NCI-H2029 treated with DMSO at 0.1 percent for 48 hours (cell line): ENCODE data around the gene CUL4A.
"Not testable (repeated sequence)": the region's sequence is repeated elsewhere in the genome, so short reads cannot be mapped to it uniquely, and the experiment has no call there.

Experiments
- DNase-seq: peaks from one replicate; lab custom pipeline; 2025; lab: John Stamatoyannopoulos, UW

The CUL4A gene

GRCh38 chr13:113292021-113292862 is 82.8 kb downstream of the CUL4A start:
- no peak for DNase-seq

DNA sequence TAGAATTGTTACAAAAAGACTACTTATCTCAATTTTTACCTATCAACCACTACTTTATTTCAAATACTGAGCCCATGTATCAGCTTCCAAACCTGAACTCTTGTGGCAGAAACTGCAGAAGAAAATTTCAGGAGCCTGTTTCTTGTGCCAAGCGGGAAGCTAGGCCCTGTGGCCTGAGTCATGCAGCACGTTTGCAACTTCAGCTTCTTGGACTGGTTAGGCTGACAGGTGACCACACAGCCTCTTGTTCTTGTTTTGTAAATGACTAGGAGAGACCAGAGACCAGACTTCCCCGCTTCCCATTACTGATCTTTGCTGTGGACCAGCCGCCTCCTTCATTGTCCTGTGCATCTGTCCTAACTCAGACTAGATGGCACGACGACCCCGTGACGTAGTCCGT is 84.3 kb downstream of the CUL4A start:
- DNase-seq: no peak

DNA sequence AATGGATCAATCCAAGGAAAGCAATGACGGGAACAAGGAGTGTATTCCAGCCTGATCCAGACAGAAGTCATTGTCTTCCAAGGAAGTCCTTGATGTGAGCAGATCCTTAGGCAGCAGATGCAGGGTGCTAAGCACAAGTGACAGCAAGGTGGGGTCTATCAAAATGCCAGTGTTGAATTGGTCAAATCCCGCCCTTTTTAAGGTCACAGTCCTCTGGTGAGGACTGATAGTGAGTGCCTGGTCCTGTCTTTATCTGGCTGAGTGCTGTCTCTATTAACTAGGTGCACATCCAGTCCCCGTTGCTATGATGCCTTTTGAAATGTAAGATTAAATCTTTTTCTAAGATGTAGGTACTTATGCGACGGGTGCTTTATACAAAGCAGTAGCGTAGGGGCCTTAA is 86.4 kb downstream of the CUL4A start:
- no peak for DNase-seq

DNA sequence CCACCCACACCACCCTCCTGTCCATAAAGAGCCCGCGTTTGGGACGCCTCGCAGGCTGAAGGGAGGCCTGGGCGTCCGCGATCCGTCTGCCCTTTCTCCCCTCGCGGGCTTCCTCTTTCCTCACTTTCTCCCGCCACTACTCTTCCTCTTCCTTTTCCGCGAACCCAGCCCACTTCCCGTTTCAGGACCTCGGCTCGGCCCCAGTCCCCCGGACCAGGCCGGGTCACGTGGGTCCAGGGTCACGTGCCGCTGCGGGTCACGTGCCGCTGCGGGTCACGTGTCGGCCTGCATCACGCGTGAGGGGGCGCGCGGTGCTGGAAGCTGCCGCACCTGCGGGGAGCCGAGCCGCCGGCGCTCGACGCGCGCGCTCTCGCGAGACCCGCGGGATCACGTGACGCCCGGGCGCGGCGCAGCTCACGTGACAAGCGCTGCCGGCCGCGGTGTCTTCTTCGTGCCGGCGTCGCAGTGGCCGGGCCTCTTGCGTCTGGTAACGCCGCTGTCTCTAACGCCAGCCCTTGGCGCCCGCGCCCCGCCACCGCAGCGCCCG is 87.5 kb downstream of the CUL4A start, which contains the start of gene LAMP1:
LAMP1 (plus strand) TSS at position 417 of the 547 bp plus-strand sequence. CDS start 196 bp downstream, outside the sequence.
- peak; percentile 7 for DNase-seq

GRCh38 chr13:113297370-113298042 is 88.1 kb downstream of the CUL4A start:
- no peak for DNase-seq

DNA sequence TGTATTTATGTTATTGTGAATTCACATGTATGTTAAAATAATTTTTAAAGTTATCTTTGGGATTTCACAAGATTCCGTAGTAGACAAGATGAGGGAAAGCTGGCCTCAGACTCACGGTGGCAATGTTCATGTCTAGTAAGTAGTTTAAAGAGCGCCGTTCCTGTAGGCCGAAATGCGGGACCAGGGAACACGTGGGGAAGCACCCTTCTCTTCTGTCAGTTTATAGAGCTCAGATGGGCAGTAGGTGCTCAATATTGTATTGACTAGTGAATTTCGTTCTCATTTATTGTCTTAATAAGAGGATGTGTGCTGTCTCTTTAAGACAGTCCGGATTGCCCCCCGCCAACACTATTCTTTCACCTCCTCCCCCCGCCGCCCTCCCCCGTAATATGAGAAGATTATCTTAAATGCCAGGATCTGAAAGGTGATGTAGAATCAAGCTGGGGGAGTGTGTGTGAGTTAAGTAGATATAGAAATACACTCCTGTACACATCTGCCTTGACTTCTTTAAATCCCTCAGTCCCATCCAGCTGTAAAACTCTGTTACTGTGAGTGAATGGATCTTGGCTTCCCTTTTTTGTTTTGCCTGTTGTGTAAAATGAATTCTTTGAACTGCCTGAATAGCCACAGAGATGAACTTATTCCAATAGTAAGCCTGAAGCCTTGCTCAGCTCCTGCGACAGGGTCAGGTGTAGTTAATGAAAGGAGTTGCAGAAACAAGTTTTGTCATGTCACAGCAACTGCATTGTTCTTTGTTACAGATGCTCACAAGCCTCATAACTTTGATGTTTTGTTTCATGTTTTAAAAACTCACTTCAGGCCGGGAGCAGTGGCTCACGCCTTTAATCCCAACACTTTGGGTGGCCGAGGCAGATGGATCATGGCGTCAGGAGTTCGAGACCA is 88.9 kb downstream of the CUL4A start:
- no peak for DNase-seq

DNA sequence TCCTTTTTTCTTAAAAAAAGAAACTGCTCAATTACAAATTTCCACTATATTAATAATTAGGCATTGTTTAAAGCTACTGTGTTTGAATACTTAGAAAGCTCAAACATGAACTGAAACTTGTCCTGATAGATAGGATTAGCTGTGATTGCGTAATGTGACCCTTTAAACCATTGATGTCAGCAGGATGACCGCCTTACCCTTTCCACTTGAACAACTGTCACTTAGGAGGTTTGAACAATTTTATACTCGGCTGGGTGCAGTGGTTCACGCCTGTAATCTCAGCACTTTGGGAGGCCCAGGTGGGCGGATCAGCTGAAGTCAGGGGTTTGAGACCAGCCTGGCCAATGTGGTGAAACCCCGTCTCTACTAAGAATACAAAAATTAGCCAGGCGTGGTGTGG is 90.5 kb downstream of the CUL4A start:
- DNase-seq: no peak

- DNase-seq: no peak
Measured at GRCh38 chr13:113302986-113303385, 93.6 kb downstream of the CUL4A start.

- DNase-seq: no peak
Measured at GRCh38 chr13:113304121-113304520, 94.7 kb downstream of the CUL4A start.

DNA sequence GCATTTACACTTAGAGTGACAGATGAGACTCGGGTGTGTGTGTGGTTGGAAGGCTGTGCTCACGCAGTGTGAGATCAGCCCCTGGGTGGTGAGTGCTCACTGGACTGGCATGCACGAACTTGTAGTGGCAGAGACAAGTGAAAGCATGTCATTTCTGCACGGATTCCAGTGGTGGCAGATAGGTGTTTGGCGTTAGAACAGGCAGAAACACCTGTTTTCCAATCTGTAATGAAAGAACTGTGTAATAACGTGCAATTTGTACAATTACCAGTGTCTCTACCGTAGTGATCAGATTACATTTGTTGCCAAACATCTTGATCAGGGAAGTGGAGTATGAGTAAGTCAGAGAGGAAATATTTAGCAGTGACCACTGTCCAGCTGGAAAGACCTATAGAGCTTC is 95.8 kb downstream of the CUL4A start:
- no peak for DNase-seq

DNA sequence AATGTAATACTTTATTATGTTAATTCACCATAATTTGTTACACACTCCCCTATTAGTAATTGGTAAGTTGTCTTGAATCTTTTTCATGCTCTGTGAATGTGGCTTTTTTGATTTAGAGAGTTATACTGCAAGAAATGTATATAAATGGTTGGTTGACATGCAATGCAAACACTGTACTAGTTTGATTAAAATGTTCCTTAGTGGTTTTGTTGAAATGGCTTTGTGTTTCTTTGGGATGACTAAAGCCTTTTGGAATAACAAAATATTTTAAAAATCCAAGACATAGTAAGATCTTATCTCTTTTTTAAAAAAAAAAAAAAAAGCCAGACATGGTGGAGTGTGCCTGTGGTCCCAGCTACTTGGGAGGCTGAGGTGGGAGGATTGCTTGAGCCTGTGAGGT is 98.1 kb downstream of the CUL4A start:
- DNase-seq: no peak

DNA sequence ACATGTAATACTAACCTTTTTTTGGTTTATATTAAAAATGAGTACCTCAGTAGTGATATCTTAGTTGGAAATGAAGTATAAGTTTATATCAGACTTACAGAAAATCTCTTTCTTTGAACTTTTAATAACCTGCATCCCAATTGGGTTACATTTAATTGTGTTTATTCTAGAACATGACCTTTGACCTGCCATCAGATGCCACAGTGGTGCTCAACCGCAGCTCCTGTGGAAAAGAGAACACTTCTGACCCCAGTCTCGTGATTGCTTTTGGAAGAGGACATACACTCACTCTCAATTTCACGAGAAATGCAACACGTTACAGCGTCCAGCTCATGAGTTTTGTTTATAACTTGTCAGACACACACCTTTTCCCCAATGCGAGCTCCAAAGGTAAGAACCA is 100.1 kb downstream of the CUL4A start:
- no peak for DNase-seq

- not testable (repeated sequence) for DNase-seq
Measured at GRCh38 chr13:113314112-113314511, 104.7 kb downstream of the CUL4A start.

- not testable (repeated sequence) for DNase-seq
Measured at GRCh38 chr13:113314895-113315470, 105.6 kb downstream of the CUL4A start.

DNA sequence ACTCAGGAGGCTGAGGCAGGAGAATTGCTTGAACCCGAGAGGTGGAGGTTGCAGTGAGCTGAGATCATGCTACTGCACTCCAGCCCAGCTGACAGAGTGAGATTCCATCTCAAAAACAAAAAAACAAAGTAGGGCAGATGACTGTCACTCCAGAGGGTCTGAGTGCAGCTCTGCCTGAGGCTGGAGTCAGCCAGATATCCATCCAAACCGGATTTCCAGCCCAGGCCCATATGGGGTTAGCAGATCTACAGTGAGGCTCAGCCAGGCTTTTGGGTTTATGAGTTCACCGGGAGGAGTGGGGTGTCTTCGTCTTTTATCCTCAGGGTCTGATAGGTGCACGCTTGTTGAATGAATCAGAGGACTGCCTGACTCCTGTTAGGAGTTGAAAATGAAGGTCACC is 106.6 kb downstream of the CUL4A start:
- no peak for DNase-seq
